HepG2 (cell line): Measurements from ENCODE around the gene NKD2. TPM values are rescaled to one million over a fixed set of nuclear protein-coding genes. Genes with fewer than 3 reads are reported as not detected.

ENCODE experiments used
- ATAC-seq: fragments of 200-7000 bp; cut with Tn5 transposase; 3 replicates; pipeline ENCODE4 v1.9.1; 2020; ENCODE audit warnings: mild to moderate bottlenecking, moderate library complexity
- BruUV-seq: library from RNA; stranded (reverse); fragments of 400-500 nt; replicated peaks from 2 replicates; lab custom pipeline; 2021; lab: Mats Ljungman, UMichigan
- CTCF ChIA-PET: fragments of 300-600 bp; formaldehyde crosslinking; extraction: SDS; loops from one replicate; lab custom pipeline; 2021; ENCODE audit warnings: low total read pairs, inconsistent platforms, low intra/inter-chr PET ratio; lab: Yijun Ruan, JAX
- POLR2A ChIA-PET: fragments of 350-600 bp; sonication (Branson Sonifier 250); formaldehyde crosslinking; loops from one replicate; lab custom pipeline; 2020; ENCODE audit warnings: antibody characterized with exemption, inconsistent platforms; lab: Yijun Ruan, JAX
- DNase-seq: peaks from one replicate; pipeline ENCODE4 v3.0.0-alpha.2; 2015; ENCODE audit warnings: low spot score
- FAIRE-seq: peaks from 3 replicates; lab custom pipeline; 2011; peaks lifted over from hg19 to GRCh38; lab: Jason Lieb, UNC
- H2AFZ ChIP-seq: one replicate; pipeline ENCODE4 v1.6.1; 2011; ENCODE audit warnings: low read length, inconsistent platforms
- H3K27ac ChIP-seq: fragments of 300-600 bp; 3 replicates; pipeline ENCODE4 v1.8.0; 2011; ENCODE audit warnings: mixed run types, mild to moderate bottlenecking, mixed read lengths, low read length, inconsistent platforms; ENCODE audit not compliant: insufficient read depth; ENCODE audit errors: extremely low read length
- H3K27me3 ChIP-seq, 2 experiments: fragments of 200-600 bp in 1 of 2; 2 replicates in 1 of 2; 3 replicates in 1 of 2; pipeline versions ENCODE4 v1.6.0 to v1.8.0; 2011; ENCODE audit warnings: low read length in 2 of 2, mild to moderate bottlenecking in 2 of 2, moderate library complexity in 2 of 2, inconsistent platforms in 1 of 2; ENCODE audit not compliant: insufficient read depth in 2 of 2, control insufficient read depth in 1 of 2
- H3K36me3 ChIP-seq, 2 experiments: fragments of 200-600 bp in 1 of 2; replicated peaks in 1 of 2; 2 replicates in 1 of 2; 3 replicates in 1 of 2; pipeline versions ENCODE4 v1.5.1 to v1.8.0; 2011; ENCODE audit warnings: low read length in 2 of 2, inconsistent platforms in 1 of 2; ENCODE audit not compliant: insufficient read depth in 2 of 2, control insufficient read depth in 1 of 2
- H3K4me1 ChIP-seq: 2 replicates; pipeline ENCODE4 v1.5.1; 2012; ENCODE audit warnings: low read length, inconsistent platforms; ENCODE audit not compliant: insufficient read depth
- H3K4me2 ChIP-seq: 2 replicates; pipeline ENCODE4 v1.6.0; 2011; ENCODE audit warnings: low read depth, low read length, inconsistent platforms
- H3K4me3 ChIP-seq, 3 experiments: fragments of 200-600 bp in 1 of 3; sonication (generic), shearing (Covaris generic) in 1 of 3; replicated peaks in 1 of 3; 2 replicates each; pipeline ENCODE4 v1.5.1; 2011 to 2016; ENCODE audit warnings: low read length in 3 of 3, inconsistent platforms in 2 of 3, low read depth in 2 of 3, mild to moderate bottlenecking in 2 of 3, control low read depth in 1 of 3, mixed read lengths in 1 of 3; ENCODE audit not compliant: insufficient read depth in 1 of 3
- H3K79me2 ChIP-seq: one replicate; pipeline ENCODE4 v1.6.1; 2011; ENCODE audit warnings: low read length, inconsistent platforms; ENCODE audit not compliant: insufficient read depth
- H3K9ac ChIP-seq: 2 replicates; pipeline ENCODE4 v1.6.0; 2011; ENCODE audit warnings: mild to moderate bottlenecking, low read depth, low read length, inconsistent platforms; ENCODE audit not compliant: insufficient read depth
- H3K9me3 ChIP-seq: 2 replicates; pipeline ENCODE4 v1.5.1; 2012; ENCODE audit warnings: mild to moderate bottlenecking, low read length
- H4K20me1 ChIP-seq: 2 replicates; pipeline ENCODE4 v1.6.0; 2011; ENCODE audit warnings: inconsistent platforms, mild to moderate bottlenecking, low read length, moderate library complexity; ENCODE audit not compliant: insufficient read depth
- AGO1 ChIP-seq: fragments of 200-400 bp; formaldehyde crosslinking; IDR thresholded peaks from 2 replicates; pipeline ENCODE4 v1.6.1; 2017; ENCODE audit warnings: mild to moderate bottlenecking, low read depth, low read length, moderate library complexity; ENCODE audit not compliant: poor library complexity, severe bottlenecking
- ATF7-NPFF ChIP-seq: sonication (generic); formaldehyde crosslinking; IDR thresholded peaks from 2 replicates; pipeline ENCODE4 v1.8.1; 2023; ENCODE audit warnings: mild to moderate bottlenecking, low read depth, missing genetic modification reagents, moderate library complexity
- ATRX ChIP-seq: sonication (generic); formaldehyde crosslinking; IDR thresholded peaks from 2 replicates; pipeline ENCODE4 v1.4.0; 2020; ENCODE audit warnings: missing genetic modification reagents, borderline replicate concordance
- CBX1 ChIP-seq: IDR thresholded peaks from one replicate; pipeline ENCODE4 v1.6.1; 2016; ENCODE audit warnings: antibody characterized with exemption, low read depth
- CBX2 ChIP-seq, 2 experiments: fragments of 200-600 bp in 1 of 2; sonication (generic); formaldehyde crosslinking in 1 of 2; IDR thresholded peaks; 2 replicates each; pipeline versions ENCODE4 v1.7.0 to v1.8.1; 2018 to 2022; ENCODE audit warnings: low read depth in 2 of 2, low read length in 1 of 2, mild to moderate bottlenecking in 1 of 2, missing genetic modification reagents in 1 of 2
- FIP1L1 ChIP-seq: fragments of 200-400 bp; formaldehyde crosslinking; IDR thresholded peaks from 2 replicates; pipeline ENCODE4 v1.6.1; 2018; ENCODE audit warnings: low read depth, mild to moderate bottlenecking, low read length, moderate library complexity, borderline replicate concordance; ENCODE audit not compliant: insufficient read depth
- KDM2A ChIP-seq: sonication (generic); formaldehyde crosslinking; IDR thresholded peaks from 2 replicates; pipeline ENCODE4 v1.4.0; 2020; ENCODE audit warnings: low read depth, missing genetic modification reagents, borderline replicate concordance
- MAX ChIP-seq: IDR thresholded peaks from 2 replicates; pipeline ENCODE4 v1.6.1; 2012; ENCODE audit warnings: inconsistent platforms
- MEIS1 ChIP-seq: sonication (generic); formaldehyde crosslinking; IDR thresholded peaks from 2 replicates; pipeline ENCODE4 v1.9.0; 2021; ENCODE audit warnings: mild to moderate bottlenecking, missing genetic modification reagents, moderate library complexity, borderline replicate concordance
- MIXL1 ChIP-seq: IDR thresholded peaks from 2 replicates; pipeline ENCODE4 v1.6.1; 2016
- TFDP2 ChIP-seq: sonication (generic); formaldehyde crosslinking; IDR thresholded peaks from 2 replicates; pipeline ENCODE4 v1.4.0; 2020; ENCODE audit warnings: missing genetic modification reagents
- THYN1 ChIP-seq: sonication (generic); formaldehyde crosslinking; IDR thresholded peaks from 2 replicates; pipeline ENCODE4 v1.8.1; 2023; ENCODE audit warnings: low read depth, mild to moderate bottlenecking, moderate library complexity, missing genetic modification reagents, borderline replicate concordance
- WGBS: methylation state at CpG from one replicate; pipeline ENCODE4 v1.1.6; 2017; ENCODE audit warnings: low lambda C conversion rate; 5-methylcytosine and 5-hydroxymethylcytosine counted together
- in situ Hi-C: cut with HindIII; loops from 2 replicates; pipeline ENCODE4 v1.10.0; 2017; ENCODE audit warnings: low pct_unique_long_range_greater_than_20kb; ENCODE audit not compliant: extremely low pct_ligation_motif_present
- intact Hi-C: fragments of 100-400 bp; cut with micrococcal nuclease; formaldehyde crosslinking; loops from one replicate; pipeline ENCODE4 v1.10.0; 2022; ENCODE audit not compliant: unreplicated experiment
- polyA plus RNA-seq, 8 experiments: library from polyadenylated mRNA; depleted of rRNA in 3 of 8; stranded (reverse) in 7 of 8; unstranded in 1 of 8; fragments of >200 nt; fragmentation: Illumina TruSeq in 4 of 8; extraction: Trizol in 4 of 8; gene quantifications; 2 replicates each; pipeline versions ENCODE4 v1.2.1 to v1.2.3, GENCODE V29; 2011 to 2016; ENCODE audit warnings: low read depth in 4 of 8, missing spikeins in 1 of 8, mixed read lengths in 1 of 8; ENCODE audit not compliant: insufficient read depth in 1 of 8
- total RNA-seq, 5 experiments: library from RNA; depleted of rRNA; stranded (reverse); fragments of >200 nt; fragmentation: Illumina TruSeq; extraction: Trizol; gene quantifications; 2 replicates each; pipeline ENCODE4 v1.2.3, GENCODE V29; 2016; ENCODE audit warnings: low read depth in 1 of 5
- TF ChIP-seq, protein P1 (sequence below): sonication (generic); formaldehyde crosslinking; IDR thresholded peaks from 2 replicates; pipeline ENCODE4 v1.9.0; 2021; ENCODE audit warnings: missing genetic modification reagents, mild to moderate bottlenecking, borderline replicate concordance
- TF ChIP-seq, protein P2 (sequence below): sonication (generic); formaldehyde crosslinking; IDR thresholded peaks from 2 replicates; pipeline ENCODE4 v1.8.1; 2023; ENCODE audit warnings: missing genetic modification reagents, mild to moderate bottlenecking, borderline replicate concordance

NKD2 gene
- total and polyA plus RNA-seq, 2 of the 13 experiments (the other 11 are each of a cell fraction or from before 2014, with no cell fraction given), result 0.53 to 0.82 TPM

GRCh38 chr5:1039210-1039548 lies 30.6 kb downstream of the NKD2 start:
- no peak overlapping the region for H2AFZ ChIP-seq
- no peak overlapping the region for H3K27ac ChIP-seq
- in situ Hi-C loops (no loop called here), intact Hi-C loops (no loop called here)
- H3K4me1 ChIP-seq, result no peaks in the 10 kb centered on the region
- H4K20me1 ChIP-seq, result no peaks in the 10 kb centered on the region
- DNase-seq, result no peak
- no peak overlapping the region for H3K4me3 ChIP-seq
- no peak overlapping the region for H3K9ac ChIP-seq
- no peak for ATAC-seq
- no peaks in the 10 kb centered on the region for H3K9me3 ChIP-seq
- 74% methylated on average over 12 of the region's 16 CpGs for WGBS
- H3K36me3 ChIP-seq, result no peaks in the 10 kb centered on the region
- TF ChIP-seq THYN1 (CRISPR knock-in tag), result no peak
- TF ChIP-seq ATF7-NPFF (CRISPR knock-in tag), result no peak
- TF ChIP-seq FIP1L1, result no peak
- no peak for TF ChIP-seq AGO1
- TF ChIP-seq MEIS1 (CRISPR knock-in tag), result no peak
- TF ChIP-seq TFDP2, result no peak
- TF ChIP-seq MAX, result no peak
- TF ChIP-seq ATRX (CRISPR knock-in tag), result no peak
- TF ChIP-seq, protein P1, sequence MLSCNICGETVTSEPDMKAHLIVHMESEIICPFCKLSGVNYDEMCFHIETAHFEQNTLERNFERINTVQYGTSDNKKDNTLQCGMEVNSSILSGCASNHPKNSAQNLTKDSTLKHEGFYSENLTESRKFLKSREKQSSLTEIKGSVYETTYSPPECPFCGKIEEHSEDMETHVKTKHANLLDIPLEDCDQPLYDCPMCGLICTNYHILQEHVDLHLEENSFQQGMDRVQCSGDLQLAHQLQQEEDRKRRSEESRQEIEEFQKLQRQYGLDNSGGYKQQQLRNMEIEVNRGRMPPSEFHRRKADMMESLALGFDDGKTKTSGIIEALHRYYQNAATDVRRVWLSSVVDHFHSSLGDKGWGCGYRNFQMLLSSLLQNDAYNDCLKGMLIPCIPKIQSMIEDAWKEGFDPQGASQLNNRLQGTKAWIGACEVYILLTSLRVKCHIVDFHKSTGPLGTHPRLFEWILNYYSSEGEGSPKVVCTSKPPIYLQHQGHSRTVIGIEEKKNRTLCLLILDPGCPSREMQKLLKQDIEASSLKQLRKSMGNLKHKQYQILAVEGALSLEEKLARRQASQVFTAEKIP (CRISPR knock-in tag), result no peak
- TF ChIP-seq KDM2A (CRISPR knock-in tag), result no peak
- TF ChIP-seq, protein P2, sequence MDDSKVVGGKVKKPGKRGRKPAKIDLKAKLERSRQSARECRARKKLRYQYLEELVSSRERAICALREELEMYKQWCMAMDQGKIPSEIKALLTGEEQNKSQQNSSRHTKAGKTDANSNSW (CRISPR knock-in tag), result no peak
- TF ChIP-seq CBX1, result no peak
- TF ChIP-seq MIXL1, result no peak
- TF ChIP-seq CBX2 (IDR thresholded peaks at IDR 0.05; ENCODE audit: low read depth, low read length), result no peak
- no peak for TF ChIP-seq CBX2 (CRISPR knock-in tag; IDR thresholded peaks at IDR 0.05; ENCODE audit: low read depth)
- no peak overlapping the region for H3K4me2 ChIP-seq
- H3K79me2 ChIP-seq, result no peaks in the 10 kb centered on the region
- POLR2A ChIA-PET, result no interaction called here
- no peak for FAIRE-seq
- CTCF ChIA-PET, result no interaction called here
- 0 out of 5 replicates have a peak, but pooled peaks cover 0 to 1% of the 10 kb centered on the region in 2 experiments for H3K27me3 ChIP-seq
- no TSS peak for BruUV-seq
